ENCODE measurements around the gene DCP1B. TPM values are rescaled to one million over a fixed set of nuclear protein-coding genes. Genes with fewer than 3 reads are reported as not detected.
"Not testable (repeated sequence)": the region's sequence is repeated elsewhere in the genome, so short reads cannot be mapped to it uniquely, and the experiment has no call there.

The DCP1B gene
- total RNA-seq, 2 experiments from 2014 or later, result 14.9 to 17.5 TPM

GRCh38 chr12:1949771-1950470 is 54.3 kb downstream of the DCP1B start:
- Mint-ChIP-seq H3K9me3 (peaks cover 2% of the 10 kb centered on the region), H3K4me1 (no peaks in the 10 kb centered on the region), H3K27ac (no peak overlapping the region), H3K27me3 (no peaks in the 10 kb centered on the region), H3K4me3 (no peak overlapping the region), H3K36me3 (ENCODE audit: low read depth) (peaks cover 45% of the 10 kb centered on the region)
- ChIA-PET POLR2A (no interaction called here), CTCF (interaction anchor here (0.7 to 3.1 kb wide), 4 partner anchors 10 to 159 kb away, joined by 3 to 17 read pairs (median 3); no protein-coding TSS in a partner anchor)
- DNase-seq, result no peak

DNA sequence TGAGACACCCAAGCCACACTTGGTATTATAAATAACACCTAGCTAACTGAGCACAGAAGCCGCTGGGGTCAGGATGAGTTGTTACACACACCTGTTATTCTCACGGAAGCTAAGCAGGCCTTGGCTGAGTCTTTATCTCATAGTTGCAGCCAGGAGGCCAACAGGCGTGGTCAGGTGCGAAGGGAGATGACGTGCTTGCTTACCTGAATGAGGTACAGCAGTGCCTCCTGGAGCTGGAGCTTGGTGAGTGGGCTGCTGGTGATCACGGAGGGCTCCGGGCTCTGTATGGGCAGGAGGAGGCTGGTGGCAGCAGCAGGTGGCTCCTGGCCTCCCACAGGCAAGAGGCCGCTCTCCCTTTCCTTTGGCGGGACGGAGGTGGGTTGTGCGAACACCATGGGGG is 55.4 kb downstream of the DCP1B start:
- Mint-ChIP-seq H3K27me3 (no peaks in the 10 kb centered on the region), H3K27ac (no peak overlapping the region), H3K9me3 (peaks cover 2% of the 10 kb centered on the region), H3K4me3 (no peak overlapping the region), H3K36me3 (ENCODE audit: low read depth) (peaks cover 55% of the 10 kb centered on the region), H3K4me1 (no peaks in the 10 kb centered on the region)
- ChIA-PET POLR2A (no interaction called here), CTCF (interaction anchor here (0.7 to 3.1 kb wide), 5 partner anchors 9 to 163 kb away, joined by 3 to 17 read pairs (median 3); no protein-coding TSS in a partner anchor)
- no peak for DNase-seq

DNA sequence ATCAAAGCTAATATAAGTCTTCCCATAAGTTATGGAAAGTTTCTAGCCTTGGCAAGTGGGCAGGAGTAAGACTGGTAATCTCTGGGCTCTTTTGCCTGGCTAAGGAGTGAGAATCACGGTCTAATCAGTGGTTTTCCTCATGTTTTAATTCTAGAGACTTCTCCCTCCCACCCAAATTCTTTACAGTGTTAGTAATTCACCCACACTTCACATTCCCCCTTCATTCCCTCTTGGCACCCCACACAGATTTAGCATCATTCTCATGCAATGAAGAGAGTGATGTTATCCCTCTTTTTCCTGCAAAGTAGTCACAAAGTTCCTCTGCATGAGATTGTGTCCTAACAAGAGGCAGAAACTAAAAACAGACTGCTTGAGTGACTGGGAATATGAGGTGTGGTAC is 57.2 kb downstream of the DCP1B start:
- Mint-ChIP-seq H3K36me3 (ENCODE audit: low read depth) (peaks cover 47% of the 10 kb centered on the region), H3K9me3 (peaks cover 2% of the 10 kb centered on the region), H3K4me3 (no peak overlapping the region), H3K4me1 (no peaks in the 10 kb centered on the region), H3K27me3 (no peaks in the 10 kb centered on the region), H3K27ac (peak overlapping the region; percentile 15)
- ChIA-PET CTCF (interaction anchor here (1.7 kb wide), 1 partner anchor 139 kb away, joined by 3 read pairs; no protein-coding TSS in a partner anchor), POLR2A (no interaction called here)
- no peak for DNase-seq

- ChIA-PET CTCF (no interaction called here), POLR2A (no interaction called here)
- Mint-ChIP-seq H3K4me3 (no peak overlapping the region), H3K27ac (no peak overlapping the region), H3K36me3 (ENCODE audit: low read depth) (peaks cover 44% of the 10 kb centered on the region), H3K9me3 (peaks cover 2% of the 10 kb centered on the region), H3K4me1 (no peaks in the 10 kb centered on the region), H3K27me3 (no peaks in the 10 kb centered on the region)
- DNase-seq, result no peak
These were observed 58.0 kb downstream of the DCP1B start for GRCh38 chr12:1946296-1946695.

- H3K27ac Mint-ChIP-seq, POLR2A ChIA-PET, CTCF ChIA-PET, H3K4me1 Mint-ChIP-seq, H3K27me3 Mint-ChIP-seq, H3K9me3 Mint-ChIP-seq, DNase-seq, H3K4me3 Mint-ChIP-seq: not testable (repeated sequence)
- peaks cover 49% of the 10 kb centered on the region for H3K36me3 Mint-ChIP-seq (ENCODE audit: low read depth)
These were observed 58.8 kb downstream of the DCP1B start for GRCh38 chr12:1945502-1945901.

- H3K36me3 Mint-ChIP-seq (ENCODE audit: low read depth), result peaks cover 18% of the 10 kb centered on the region
- ChIA-PET POLR2A (interaction anchor here (0.7 to 0.8 kb wide), 2 partner anchors 144 to 1566 kb away, joined by 3 to 5 read pairs; no protein-coding TSS in a partner anchor), CTCF (interaction anchor here (0.6 to 2.8 kb wide), 32 partner anchors 9 to 973 kb away, joined by 3 to 66 read pairs (median 4); partner anchors contain the start of gene CACNA2D4)
- no peaks in the 10 kb centered on the region for H3K27me3 Mint-ChIP-seq
- no peak overlapping the region for H3K4me3 Mint-ChIP-seq
- H3K9me3 Mint-ChIP-seq, result peaks cover under 1% of the 10 kb centered on the region
- DNase-seq, result peak; percentile 91
- peak overlapping the region; percentile 78 for H3K27ac Mint-ChIP-seq
- peaks cover 4% of the 10 kb centered on the region for H3K4me1 Mint-ChIP-seq
These were observed 64.3 kb downstream of the DCP1B start for GRCh38 chr12:1939801-1940607.

- CTCF ChIA-PET, result interaction anchor here (0.7 to 2.8 kb wide), 24 partner anchors 9 to 304 kb away, joined by 3 to 66 read pairs (median 6); partner anchors contain the start of gene CACNA2D4
- no peaks in the 10 kb centered on the region for H3K27me3 Mint-ChIP-seq
- H3K27ac Mint-ChIP-seq, result no peak overlapping the region
- H3K4me3 Mint-ChIP-seq, result no peak overlapping the region
- POLR2A ChIA-PET, result interaction anchor here (0.7 kb wide), 1 partner anchor 1567 kb away, joined by 3 read pairs; no protein-coding TSS in a partner anchor
- H3K9me3 Mint-ChIP-seq, result no peaks in the 10 kb centered on the region
- peaks cover 12% of the 10 kb centered on the region for H3K36me3 Mint-ChIP-seq (ENCODE audit: low read depth)
- no peak for DNase-seq
- peaks cover 4% of the 10 kb centered on the region for H3K4me1 Mint-ChIP-seq
These were observed 64.9 kb downstream of the DCP1B start for GRCh38 chr12:1939331-1939730.

GRCh38 chr12:1937481-1938224 is 66.6 kb downstream of the DCP1B start:
- Mint-ChIP-seq H3K9me3 (no peaks in the 10 kb centered on the region), H3K27ac (peak overlapping the region; percentile 54), H3K4me1 (peaks cover 4% of the 10 kb centered on the region), H3K4me3 (no peak overlapping the region), H3K27me3 (no peaks in the 10 kb centered on the region), H3K36me3 (ENCODE audit: low read depth) (peaks cover 5% of the 10 kb centered on the region)
- DNase-seq, result no peak
- CTCF ChIA-PET, result interaction anchor here (0.6 to 2.8 kb wide), 2 partner anchors 282 to 284 kb away, joined by 3 to 22 read pairs; no protein-coding TSS in a partner anchor
- POLR2A ChIA-PET, result no interaction called here

DNA sequence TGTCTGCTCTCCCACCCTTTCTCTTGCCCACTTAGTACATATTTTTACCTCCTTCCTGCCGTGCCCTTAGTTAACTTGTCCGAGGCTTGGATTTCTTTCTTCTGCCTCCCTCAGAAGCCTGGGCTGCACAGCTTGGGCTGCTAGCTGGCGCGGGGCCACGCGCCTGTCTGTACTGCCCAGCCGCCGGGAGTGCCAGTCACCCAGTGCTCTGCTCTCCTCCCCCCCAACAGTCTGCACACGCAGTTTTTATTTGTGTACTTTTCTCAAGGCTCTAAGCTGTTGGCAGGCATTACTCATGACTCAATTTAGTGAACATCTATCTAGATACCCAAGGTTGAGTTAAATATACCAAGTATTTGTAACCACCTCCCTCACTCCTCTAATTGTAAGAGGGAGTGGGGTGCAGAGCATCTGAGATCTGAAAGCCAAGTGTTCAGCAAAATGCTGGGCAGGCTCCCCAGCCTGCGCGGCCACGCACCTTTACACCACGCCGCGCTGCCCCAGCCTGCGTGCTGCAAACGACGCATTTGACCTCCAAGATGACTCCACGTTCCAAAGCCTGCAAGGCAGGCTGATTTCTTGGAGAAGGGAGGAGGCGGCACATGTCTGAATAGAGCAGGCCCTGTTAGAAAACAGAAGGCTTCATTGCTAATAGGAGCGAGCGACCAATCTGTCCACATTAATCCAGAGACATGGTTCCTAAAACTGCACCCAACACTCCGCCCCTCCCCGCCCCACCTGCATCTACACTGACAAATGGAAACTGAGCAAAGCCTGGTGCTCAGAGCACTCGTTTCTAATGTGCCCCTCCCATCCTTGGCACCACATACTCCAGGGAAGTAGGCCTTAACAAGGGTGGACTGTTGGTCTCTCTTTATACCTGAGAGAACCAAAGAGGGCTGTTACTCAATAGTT is 67.6 kb downstream of the DCP1B start:
- H3K27ac Mint-ChIP-seq, result no peak overlapping the region
- ChIA-PET POLR2A (no interaction called here), CTCF (no interaction called here)
- peaks cover 4% of the 10 kb centered on the region for H3K4me1 Mint-ChIP-seq
- peaks cover 5% of the 10 kb centered on the region for H3K36me3 Mint-ChIP-seq (ENCODE audit: low read depth)
- no peak overlapping the region for H3K4me3 Mint-ChIP-seq
- H3K27me3 Mint-ChIP-seq, result no peaks in the 10 kb centered on the region
- DNase-seq, result no peak
- H3K9me3 Mint-ChIP-seq, result no peaks in the 10 kb centered on the region

- Mint-ChIP-seq H3K36me3 (ENCODE audit: low read depth) (peaks cover 2% of the 10 kb centered on the region), H3K4me3 (no peak overlapping the region), H3K4me1 (peaks cover 4% of the 10 kb centered on the region), H3K9me3 (no peaks in the 10 kb centered on the region), H3K27ac (no peak overlapping the region), H3K27me3 (no peaks in the 10 kb centered on the region)
- no peak for DNase-seq
- ChIA-PET CTCF (no interaction called here), POLR2A (no interaction called here)
These were observed 68.4 kb downstream of the DCP1B start for GRCh38 chr12:1935700-1936378.

GRCh38 chr12:1935242-1935641 is 69.0 kb downstream of the DCP1B start:
- H3K36me3 Mint-ChIP-seq (ENCODE audit: low read depth), result no peaks in the 10 kb centered on the region
- no peaks in the 10 kb centered on the region for H3K9me3 Mint-ChIP-seq
- peaks cover 5% of the 10 kb centered on the region for H3K4me1 Mint-ChIP-seq
- POLR2A ChIA-PET, result no interaction called here
- H3K4me3 Mint-ChIP-seq, result no peak overlapping the region
- CTCF ChIA-PET, result no interaction called here
- H3K27ac Mint-ChIP-seq, result no peak overlapping the region
- no peaks in the 10 kb centered on the region for H3K27me3 Mint-ChIP-seq
- no peak for DNase-seq
